HCT116 (cell line): ENCODE measurements around the gene GON4L. TPM values are rescaled to one million over a fixed set of nuclear protein-coding genes. Genes with fewer than 3 reads are reported as not detected.
"Not testable (repeated sequence)": the region's sequence is repeated elsewhere in the genome, so short reads cannot be mapped to it uniquely, and the experiment has no call there.

Experiments
- ATAC-seq: fragments of 200-7000 bp; cut with Tn5 transposase; 2 replicates; pipeline ENCODE4 v1.9.1; 2020; ENCODE audit warnings: mild to moderate bottlenecking, moderate library complexity
- BruUV-seq: library from RNA; stranded (reverse); fragments of 400-500 nt; replicated peaks from 2 replicates; lab custom pipeline; 2021; lab: Mats Ljungman, UMichigan
- CTCF ChIA-PET: fragments of 300-600 bp; sonication (Branson Sonifier 250); formaldehyde crosslinking; loops from one replicate; lab custom pipeline; 2021; ENCODE audit warnings: antibody characterized with exemption; lab: Charles Lee
- POLR2A ChIA-PET: fragments of 300-600, 350-600 bp; sonication (Branson Sonifier 250); formaldehyde crosslinking; loops from one replicate; lab custom pipeline; 2021; ENCODE audit warnings: antibody characterized with exemption; lab: Charles Lee
- RAD21 ChIA-PET, 2 experiments: fragments of 300-600 bp; sonication (Branson Sonifier 250); formaldehyde crosslinking; loops; one replicate each; lab custom pipeline; 2023; ENCODE audit warnings: low total read pairs in 2 of 2; ENCODE audit not compliant: uncharacterized antibody in 2 of 2, unreplicated experiment in 2 of 2, low non-redundant PET in 1 of 2; lab: Charles Lee
- DNase-seq: peaks from one replicate; pipeline ENCODE4 v3.0.0-alpha.2; 2010; ENCODE audit warnings: low read depth, low spot score
- H2AFZ ChIP-seq: fragments of 200-600 bp; shearing (Covaris generic), sonication (generic); 2 replicates; pipeline ENCODE4 v1.6.1; 2017; ENCODE audit warnings: low read depth, mixed run types, mixed read lengths, antibody characterized with exemption, low read length; ENCODE audit not compliant: poor library complexity, severe bottlenecking
- H3K27ac ChIP-seq: 2 replicates; pipeline ENCODE4 v1.5.1; 2012; ENCODE audit warnings: low read depth, low read length
- H3K27me3 ChIP-seq: fragments of 200-600 bp; sonication (generic); 2 replicates; pipeline ENCODE4 v1.6.1; 2016; ENCODE audit warnings: mixed run types, low read length, mixed read lengths; ENCODE audit not compliant: insufficient read depth
- H3K36me3 ChIP-seq, 2 experiments: fragments of 200-500 bp in 1 of 2; fragments of 200-600 bp in 1 of 2; sonication (Bioruptor generic) in 1 of 2; sonication (generic) in 1 of 2; 2 replicates each; pipeline versions ENCODE4 v1.5.1 to v1.6.1; 2014 to 2016; ENCODE audit warnings: low read length in 2 of 2, inconsistent platforms in 1 of 2, mixed read lengths in 1 of 2, mixed run types in 1 of 2; ENCODE audit not compliant: insufficient read depth in 2 of 2, control insufficient read depth in 1 of 2
- H3K4me1 ChIP-seq, 2 experiments: fragments of 200-600 bp in 1 of 2; sonication (generic) in 1 of 2; 2 replicates each; pipeline versions ENCODE4 v1.5.1 to v1.6.1; 2012 to 2017; ENCODE audit warnings: low read length in 2 of 2, inconsistent platforms in 1 of 2, mild to moderate bottlenecking in 1 of 2, mixed read lengths in 1 of 2, mixed run types in 1 of 2, moderate library complexity in 1 of 2; ENCODE audit not compliant: insufficient read depth in 2 of 2, control insufficient read depth in 1 of 2
- H3K4me2 ChIP-seq: fragments of 200-600 bp; sonication (generic); 2 replicates; pipeline ENCODE4 v1.6.1; 2017; ENCODE audit warnings: mixed run types, low read length, mixed read lengths
- H3K4me3 ChIP-seq, 2 experiments: fragments of 200-600 bp in 1 of 2; sonication (generic) in 1 of 2; replicated peaks in 1 of 2; 2 replicates each; pipeline ENCODE4 v1.5.1; 2011 to 2016; ENCODE audit warnings: low read length in 2 of 2, control low read depth in 1 of 2, low read depth in 1 of 2, mild to moderate bottlenecking in 1 of 2, mixed read lengths in 1 of 2, mixed run types in 1 of 2
- H3K79me2 ChIP-seq: fragments of 200-600 bp; sonication (generic); 2 replicates; pipeline ENCODE4 v1.6.1; 2017; ENCODE audit warnings: mild to moderate bottlenecking, mixed run types, low read length, moderate library complexity, mixed read lengths; ENCODE audit not compliant: insufficient read depth
- H3K9ac ChIP-seq: fragments of 200-600 bp; sonication (generic); 2 replicates; pipeline ENCODE4 v1.6.1; 2016; ENCODE audit warnings: low read length, mixed read lengths
- H3K9me2 ChIP-seq: fragments of 200-600 bp; sonication (generic), shearing (Covaris generic); 2 replicates; pipeline ENCODE4 v1.6.1; 2017; ENCODE audit warnings: mixed run types, mild to moderate bottlenecking, moderate library complexity; ENCODE audit not compliant: insufficient read depth
- H3K9me3 ChIP-seq, 2 experiments: fragments of 200-500 bp in 1 of 2; fragments of 200-600 bp in 1 of 2; sonication (Bioruptor generic) in 1 of 2; sonication (generic) in 1 of 2; 2 replicates each; pipeline ENCODE4 v1.6.1; 2014 to 2017; ENCODE audit warnings: low read length in 2 of 2, mixed read lengths in 2 of 2, inconsistent platforms in 1 of 2, low read depth in 1 of 2, mild to moderate bottlenecking in 1 of 2, mixed run types in 1 of 2, moderate library complexity in 1 of 2; ENCODE audit not compliant: control insufficient read depth in 1 of 2, insufficient read depth in 1 of 2
- H4K20me1 ChIP-seq: fragments of 200-600 bp; sonication (generic), shearing (Covaris generic); 2 replicates; pipeline ENCODE4 v1.6.1; 2017; ENCODE audit warnings: mixed run types, mild to moderate bottlenecking, moderate library complexity; ENCODE audit not compliant: insufficient read depth
- EZH2phosphoT487 ChIP-seq: fragments of 200-600 bp; IDR thresholded peaks from 2 replicates; pipeline ENCODE4 v1.6.1; 2018; ENCODE audit warnings: antibody characterized with exemption, borderline replicate concordance
- JUND ChIP-seq: IDR thresholded peaks from 2 replicates; pipeline ENCODE4 v1.6.1; 2012
- POLR2AphosphoS5 ChIP-seq: IDR thresholded peaks from 2 replicates; pipeline ENCODE4 v1.6.1; 2011; ENCODE audit warnings: mild to moderate bottlenecking, low read depth, low read length, moderate library complexity
- RAD21 ChIP-seq: IDR thresholded peaks from 2 replicates; pipeline ENCODE4 v1.6.1; 2012; ENCODE audit warnings: low read depth, mild to moderate bottlenecking
- REST ChIP-seq: IDR thresholded peaks from 2 replicates; pipeline ENCODE4 v1.6.1; 2012; ENCODE audit warnings: low read depth
- SP1 ChIP-seq: IDR thresholded peaks from 2 replicates; pipeline ENCODE4 v1.6.1; 2012; ENCODE audit warnings: low read depth
- SRF ChIP-seq: IDR thresholded peaks from 2 replicates; pipeline ENCODE4 v1.6.1; 2012; ENCODE audit warnings: low read depth
- intact Hi-C: fragments of 100-400 bp; cut with micrococcal nuclease; formaldehyde crosslinking; loops from 2 replicates; pipeline ENCODE4 v1.10.0; 2022
- total RNA-seq: library from RNA; stranded (reverse); gene quantifications from one replicate; pipeline ENCODE4 v1.2.1, GENCODE V29; 2021; ENCODE audit not compliant: unreplicated experiment

The GON4L gene
- total RNA-seq, 1 experiment from 2014 or later: 40.8 TPM

DNA sequence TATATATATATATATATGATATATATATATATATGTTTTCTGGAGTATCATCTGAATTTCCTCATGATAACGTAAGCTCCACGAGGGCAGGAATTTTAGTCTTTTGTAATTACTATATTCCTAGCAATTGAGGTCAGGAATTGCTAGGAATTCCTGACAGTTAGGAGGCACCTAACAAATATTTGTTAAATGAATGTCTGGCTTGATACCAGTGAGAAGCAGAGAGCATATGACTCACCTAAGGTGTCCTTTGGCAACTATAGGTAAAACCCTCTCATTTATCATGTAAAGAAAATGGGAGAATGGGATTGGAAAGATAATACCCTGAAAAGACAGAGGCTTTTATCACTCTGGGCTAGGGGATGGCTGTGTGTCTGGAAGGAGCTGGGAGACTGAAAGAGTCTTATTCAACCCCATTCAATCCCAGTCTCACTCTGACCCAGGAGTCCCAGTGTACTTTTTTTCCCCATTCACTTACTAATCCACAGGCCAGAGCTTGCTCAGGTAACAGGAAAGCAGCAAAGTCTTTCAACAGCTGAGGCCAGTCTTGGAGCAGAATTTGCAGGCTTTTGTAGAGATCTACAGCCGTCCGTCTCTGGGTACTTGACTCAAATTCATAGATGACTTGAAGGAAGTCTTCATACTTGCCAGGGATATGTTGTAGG, 96.9 kb downstream of the GON4L start:
- Histone ChIP-seq H3K9ac (no peak overlapping the region), H3K4me1 (peaks cover 0 to 5% of the 10 kb centered on the region in 2 experiments; a peak in 1 of 4 replicates), H3K4me2 (no peak overlapping the region), H3K27me3 (no peaks in the 10 kb centered on the region), H3K36me3 (peaks cover 24 to 30% of the 10 kb centered on the region in 2 experiments), H4K20me1 (no peaks in the 10 kb centered on the region), H3K27ac (no peak overlapping the region), H3K9me2 (no peaks in the 10 kb centered on the region), H3K79me2 (no peaks in the 10 kb centered on the region), H2AFZ (no peak overlapping the region), H3K9me3 (no peaks in the 10 kb centered on the region), H3K4me3 (no peak overlapping the region)
- RAD21 ChIA-PET: no interaction called here
- TF ChIP-seq POLR2AphosphoS5: no peak
- TF ChIP-seq SP1: no peak
- no peak for TF ChIP-seq EZH2phosphoT487
- TF ChIP-seq SRF: no peak
- TF ChIP-seq JUND: no peak
- no peak for TF ChIP-seq RAD21
- TF ChIP-seq REST: no peak
- POLR2A ChIA-PET: no interaction called here
- ATAC-seq (no peak), DNase-seq (no peak)
- intact Hi-C loops: no loop called here
- no TSS peak for BruUV-seq
- CTCF ChIA-PET: no interaction called here

DNA sequence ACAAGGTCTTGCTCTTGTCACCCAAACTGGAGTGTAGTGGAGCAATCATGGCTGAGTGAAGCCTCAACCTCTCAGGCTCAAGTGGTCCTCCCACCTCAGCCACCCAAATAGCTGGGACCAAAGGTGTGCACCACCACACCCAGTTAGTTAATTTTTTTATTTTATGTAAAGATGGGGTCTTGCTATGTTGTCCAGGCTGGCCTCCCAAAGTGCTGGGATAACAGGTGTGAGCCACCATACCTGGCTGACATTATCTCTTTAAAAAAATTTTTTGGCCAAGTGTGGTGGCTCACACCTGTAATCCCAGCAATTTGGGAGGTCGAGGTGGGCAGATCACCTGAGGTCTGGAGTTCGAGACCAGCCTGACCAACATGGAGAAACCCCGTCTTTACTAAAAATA, 98.0 kb downstream of the GON4L start:
- H3K27ac ChIP-seq, ATAC-seq: not testable (repeated sequence)

DNA sequence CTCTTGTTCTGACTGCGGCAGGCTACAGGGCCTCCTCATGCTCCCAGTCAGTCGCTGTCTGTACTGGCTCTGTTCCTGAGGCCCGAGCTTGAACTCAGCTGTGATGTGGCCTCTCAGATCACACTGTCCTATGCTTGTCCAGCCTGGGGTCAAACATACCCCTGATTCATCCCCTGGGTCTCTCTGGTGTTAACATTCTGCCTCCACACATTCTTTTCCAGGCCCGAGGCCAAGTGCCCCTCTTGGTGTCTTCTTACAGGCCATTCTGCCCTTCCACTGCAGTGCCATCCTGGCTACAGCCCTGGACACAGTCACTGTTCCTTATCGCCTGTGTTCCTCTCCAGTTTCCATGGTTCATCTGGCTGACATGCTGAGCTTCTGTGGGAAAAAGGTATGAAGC, 108.9 kb downstream of the GON4L start:
- POLR2A ChIA-PET, ATAC-seq, intact Hi-C loops, H3K79me2 ChIP-seq, H3K4me3 ChIP-seq, H3K4me2 ChIP-seq, H3K4me1 ChIP-seq, H3K27me3 ChIP-seq, H3K9me3 ChIP-seq, CTCF ChIA-PET, H3K9me2 ChIP-seq, H3K36me3 ChIP-seq, H3K9ac ChIP-seq, H2AFZ ChIP-seq, BruUV-seq, H3K27ac ChIP-seq, RAD21 ChIA-PET, H4K20me1 ChIP-seq, DNase-seq: not testable (repeated sequence)

More for the DNA sequence above, 98.0 kb downstream of the GON4L start:
- H2AFZ ChIP-seq, CTCF ChIA-PET, H3K4me3 ChIP-seq, H3K79me2 ChIP-seq, H3K27me3 ChIP-seq, DNase-seq, H3K9me2 ChIP-seq, H3K4me2 ChIP-seq, POLR2A ChIA-PET, BruUV-seq, H3K4me1 ChIP-seq, RAD21 ChIA-PET, intact Hi-C loops, H3K9ac ChIP-seq, H3K9me3 ChIP-seq, H4K20me1 ChIP-seq: not testable (repeated sequence)
- H3K36me3 ChIP-seq: peaks cover 27 to 28% of the 10 kb centered on the region in 2 experiments; a peak in 3 of 4 replicates
